ENCODE measurements around the gene PPP2R1B. TPM values are rescaled to one million over a fixed set of nuclear protein-coding genes. Genes with fewer than 3 reads are reported as not detected.

The PPP2R1B gene
- total RNA-seq, 4 donors from 2014 or later = 11.1 to 21.9 (median 20.5) TPM

- Histone ChIP-seq H3K27ac (no peak overlapping the region), H3K9me3 (no peaks in the 10 kb centered on the region), H3K36me3 (peaks cover 4 to 65% of the 10 kb centered on the region in 2 donors), H3K4me1 (peaks cover 0 to 55% (median 5%) of the 10 kb centered on the region in 3 donors), H3K27me3 (no peaks in the 10 kb centered on the region), H3K4me3 (no peak overlapping the region)
- TF ChIP-seq POLR2AphosphoS5 (IDR thresholded peaks at IDR 0.05) (no peak), EP300 (IDR thresholded peaks at IDR 0.05) (no peak), POLR2A (IDR thresholded peaks at IDR 0.05) (no peak)
- TF ChIP-seq, protein P1, sequence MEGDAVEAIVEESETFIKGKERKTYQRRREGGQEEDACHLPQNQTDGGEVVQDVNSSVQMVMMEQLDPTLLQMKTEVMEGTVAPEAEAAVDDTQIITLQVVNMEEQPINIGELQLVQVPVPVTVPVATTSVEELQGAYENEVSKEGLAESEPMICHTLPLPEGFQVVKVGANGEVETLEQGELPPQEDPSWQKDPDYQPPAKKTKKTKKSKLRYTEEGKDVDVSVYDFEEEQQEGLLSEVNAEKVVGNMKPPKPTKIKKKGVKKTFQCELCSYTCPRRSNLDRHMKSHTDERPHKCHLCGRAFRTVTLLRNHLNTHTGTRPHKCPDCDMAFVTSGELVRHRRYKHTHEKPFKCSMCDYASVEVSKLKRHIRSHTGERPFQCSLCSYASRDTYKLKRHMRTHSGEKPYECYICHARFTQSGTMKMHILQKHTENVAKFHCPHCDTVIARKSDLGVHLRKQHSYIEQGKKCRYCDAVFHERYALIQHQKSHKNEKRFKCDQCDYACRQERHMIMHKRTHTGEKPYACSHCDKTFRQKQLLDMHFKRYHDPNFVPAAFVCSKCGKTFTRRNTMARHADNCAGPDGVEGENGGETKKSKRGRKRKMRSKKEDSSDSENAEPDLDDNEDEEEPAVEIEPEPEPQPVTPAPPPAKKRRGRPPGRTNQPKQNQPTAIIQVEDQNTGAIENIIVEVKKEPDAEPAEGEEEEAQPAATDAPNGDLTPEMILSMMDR (IDR thresholded peaks at IDR 0.05) = no peak
- 70 to 74% methylated on average over 3 of the region's 3 CpGs for WGBS, 2 donors (ENCODE audit: low coverage in 1 of 2)
- ATAC-seq = no peak
Measured at GRCh38 chr11:111762981-111763643, 3.1 kb downstream of the PPP2R1B start.

GRCh38 chr11:111762526-111762925, 3.7 kb downstream of the PPP2R1B start:
- peaks cover 0 to 52% (median 5%) of the 10 kb centered on the region in 3 donors for H3K4me1 ChIP-seq
- 90 to 100% methylated on average over 1 to 5 of the region's 5 CpGs for WGBS, 2 donors (ENCODE audit: low coverage in 1 of 2)
- H3K4me3 ChIP-seq = no peak overlapping the region
- no peak for ATAC-seq
- no peaks in the 10 kb centered on the region for H3K27me3 ChIP-seq
- H3K9me3 ChIP-seq = no peaks in the 10 kb centered on the region
- H3K27ac ChIP-seq = no peak overlapping the region
- peaks cover 4 to 71% of the 10 kb centered on the region in 2 donors for H3K36me3 ChIP-seq
- no peak for TF ChIP-seq POLR2A (IDR thresholded peaks at IDR 0.05)
- TF ChIP-seq EP300 (IDR thresholded peaks at IDR 0.05) = no peak
- no peak for TF ChIP-seq POLR2AphosphoS5 (IDR thresholded peaks at IDR 0.05)
- TF ChIP-seq, protein P1 (IDR thresholded peaks at IDR 0.05) = no peak

DNA sequence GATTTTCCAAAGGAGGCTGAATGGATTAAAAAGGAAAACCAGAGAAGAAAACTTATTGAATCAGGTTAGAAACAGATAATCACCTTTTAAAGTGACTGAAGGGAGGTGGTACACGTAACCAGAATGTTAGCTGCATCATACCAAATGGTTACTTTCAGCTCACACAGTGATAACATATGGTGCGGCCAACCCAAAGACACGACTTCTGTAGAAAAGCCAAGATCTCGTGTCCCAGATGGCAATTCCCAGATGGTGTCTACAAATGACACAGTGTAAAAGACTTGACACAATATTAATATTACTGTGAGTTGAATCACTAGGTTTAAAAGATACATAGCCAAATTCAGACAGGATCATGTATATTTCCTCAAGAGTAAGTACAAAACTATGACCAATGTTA, 5.2 kb downstream of the PPP2R1B start:
- TF ChIP-seq, protein P1 (IDR thresholded peaks at IDR 0.05) = no peak
- TF ChIP-seq POLR2A (IDR thresholded peaks at IDR 0.05) (no peak), POLR2AphosphoS5 (IDR thresholded peaks at IDR 0.05) (no peak), EP300 (IDR thresholded peaks at IDR 0.05) (no peak)

DNA sequence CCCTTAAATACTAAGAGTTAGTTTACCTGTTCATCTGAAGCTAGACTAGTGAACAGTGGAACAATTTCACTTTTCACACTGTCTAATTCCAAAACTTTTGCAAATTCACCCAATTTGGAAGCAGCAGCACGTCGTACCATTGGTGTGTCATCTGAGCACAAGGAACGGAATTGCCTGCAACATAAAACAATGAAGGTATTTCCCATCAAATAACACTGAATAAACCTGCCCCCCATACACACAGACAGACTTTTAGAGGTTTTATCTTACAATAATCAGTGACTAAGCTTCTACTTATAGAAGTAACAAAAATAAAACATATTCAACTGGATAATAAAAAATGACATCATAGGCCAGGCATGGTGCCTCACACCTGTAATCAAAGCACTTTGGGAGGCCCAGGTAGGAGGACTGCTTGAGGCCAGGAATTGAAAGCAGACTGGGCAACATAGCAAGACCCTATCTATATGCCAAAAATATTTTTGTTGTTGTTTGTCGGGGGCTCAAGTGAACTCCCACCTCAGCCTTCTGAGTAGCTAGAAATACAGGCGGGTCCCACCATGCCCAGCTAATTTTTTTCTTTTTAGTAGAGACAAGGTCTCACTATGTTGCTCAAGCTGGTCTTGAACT, 6.3 kb downstream of the PPP2R1B start:
- no peaks in the 10 kb centered on the region for H3K27me3 ChIP-seq
- no peak overlapping the region for H3K27ac ChIP-seq
- no peak for ATAC-seq
- H3K4me3 ChIP-seq = no peak overlapping the region
- 72 to 75% methylated on average over 4 of the region's 5 CpGs for WGBS, 2 donors (ENCODE audit: low coverage in 1 of 2)
- no peak for TF ChIP-seq POLR2A (IDR thresholded peaks at IDR 0.05)
- TF ChIP-seq EP300 (IDR thresholded peaks at IDR 0.05) = no peak
- no peak for TF ChIP-seq POLR2AphosphoS5 (IDR thresholded peaks at IDR 0.05)
- TF ChIP-seq, protein P1 (IDR thresholded peaks at IDR 0.05) = no peak
- peaks cover 4 to 97% of the 10 kb centered on the region in 2 donors for H3K36me3 ChIP-seq
- peaks cover 0 to 37% (median 0%) of the 10 kb centered on the region in 3 donors for H3K4me1 ChIP-seq
- H3K9me3 ChIP-seq = no peaks in the 10 kb centered on the region

More for the DNA sequence above, 5.2 kb downstream of the PPP2R1B start:
- no peak overlapping the region for H3K27ac ChIP-seq
- H3K4me3 ChIP-seq = no peak overlapping the region
- WGBS, 2 donors (ENCODE audit: low coverage in 1 of 2) = 80 to 86% methylated on average over 1 to 4 of the region's 4 CpGs
- H3K9me3 ChIP-seq = no peaks in the 10 kb centered on the region
- no peak for ATAC-seq
- H3K36me3 ChIP-seq = peaks cover 4 to 86% of the 10 kb centered on the region in 2 donors
- H3K4me1 ChIP-seq = peaks cover 0 to 43% (median 0%) of the 10 kb centered on the region in 3 donors
- no peaks in the 10 kb centered on the region for H3K27me3 ChIP-seq

GRCh38 chr11:111759376-111759775, 6.8 kb downstream of the PPP2R1B start:
- TF ChIP-seq, protein P1 (IDR thresholded peaks at IDR 0.05) = no peak
- TF ChIP-seq EP300 (IDR thresholded peaks at IDR 0.05) (no peak), POLR2A (IDR thresholded peaks at IDR 0.05) (no peak), POLR2AphosphoS5 (IDR thresholded peaks at IDR 0.05) (no peak)
- peaks cover 0 to 32% (median 0%) of the 10 kb centered on the region in 3 donors for H3K4me1 ChIP-seq
- H3K36me3 ChIP-seq = peaks cover 4 to 100% of the 10 kb centered on the region in 2 donors
- H3K27me3 ChIP-seq = no peaks in the 10 kb centered on the region
- H3K27ac ChIP-seq = no peak overlapping the region
- no peak overlapping the region for H3K4me3 ChIP-seq
- no peaks in the 10 kb centered on the region for H3K9me3 ChIP-seq
- ATAC-seq = no peak
